ENCODE data around the gene ZBTB20. TPM values are rescaled to one million over a fixed set of nuclear protein-coding genes. Genes with fewer than 3 reads are reported as not detected.

The ZBTB20 gene
- total RNA-seq, 1 donor from 2014 or later: 110 TPM

GRCh38 chr3:114872050-114872449 is 275.0 kb downstream of the ZBTB20 start:
- DNase-seq (ENCODE audit: low spot score): no peak

- no peak for DNase-seq (ENCODE audit: low spot score)
Observed at GRCh38 chr3:114867835-114868503, 279.1 kb downstream of the ZBTB20 start.

- no peak for DNase-seq (ENCODE audit: low spot score)
Observed at GRCh38 chr3:114867359-114867758, 279.7 kb downstream of the ZBTB20 start.

- DNase-seq (ENCODE audit: low spot score): no peak
Observed at GRCh38 chr3:114866430-114866829, 280.7 kb downstream of the ZBTB20 start.

- no peak for DNase-seq (ENCODE audit: low spot score)
Observed at GRCh38 chr3:114864970-114865369, 282.1 kb downstream of the ZBTB20 start.

- no peak for DNase-seq (ENCODE audit: low spot score)
Observed at GRCh38 chr3:114863848-114864247, 283.2 kb downstream of the ZBTB20 start.

- DNase-seq (ENCODE audit: low spot score): no peak
Observed at GRCh38 chr3:114861666-114862065, 285.4 kb downstream of the ZBTB20 start.

GRCh38 chr3:114860531-114860930 is 286.6 kb downstream of the ZBTB20 start:
- DNase-seq (ENCODE audit: low spot score): no peak

GRCh38 chr3:114858329-114858728 is 288.8 kb downstream of the ZBTB20 start:
- no peak for DNase-seq (ENCODE audit: low spot score)

GRCh38 chr3:114857299-114857701 is 289.8 kb downstream of the ZBTB20 start:
- no peak for DNase-seq (ENCODE audit: low spot score)

GRCh38 chr3:114856835-114857234 is 290.3 kb downstream of the ZBTB20 start:
- no peak for DNase-seq (ENCODE audit: low spot score)

- DNase-seq (ENCODE audit: low spot score): no peak
Observed at GRCh38 chr3:114855839-114856238, 291.2 kb downstream of the ZBTB20 start.

GRCh38 chr3:114852966-114853365 is 294.1 kb downstream of the ZBTB20 start:
- DNase-seq (ENCODE audit: low spot score): no peak

- DNase-seq (ENCODE audit: low spot score): no peak
Observed at GRCh38 chr3:114850898-114851297, 296.2 kb downstream of the ZBTB20 start.

- no peak for DNase-seq (ENCODE audit: low spot score)
Observed at GRCh38 chr3:114848643-114849350, 298.3 kb downstream of the ZBTB20 start.

- DNase-seq (ENCODE audit: low spot score): no peak
Observed at GRCh38 chr3:114848082-114848481, 299.0 kb downstream of the ZBTB20 start.

GRCh38 chr3:114847564-114847963 is 299.5 kb downstream of the ZBTB20 start:
- no peak for DNase-seq (ENCODE audit: low spot score)

- no peak for DNase-seq (ENCODE audit: low spot score)
Observed at GRCh38 chr3:114846779-114847178, 300.3 kb downstream of the ZBTB20 start.

- no peak for DNase-seq (ENCODE audit: low spot score)
Observed at GRCh38 chr3:114846252-114846651, 300.8 kb downstream of the ZBTB20 start.

- DNase-seq (ENCODE audit: low spot score): no peak
Observed at GRCh38 chr3:114841515-114841914, 305.6 kb downstream of the ZBTB20 start.

GRCh38 chr3:114839476-114839875 is 307.6 kb downstream of the ZBTB20 start:
- DNase-seq (ENCODE audit: low spot score): no peak

- DNase-seq (ENCODE audit: low spot score): no peak
Observed at GRCh38 chr3:114838025-114838424, 309.1 kb downstream of the ZBTB20 start.

GRCh38 chr3:114834175-114834940 is 312.7 kb downstream of the ZBTB20 start:
- no peak for DNase-seq (ENCODE audit: low spot score)
